Measurements from ENCODE around the gene MYOM3.

The MYOM3 gene

DNA sequence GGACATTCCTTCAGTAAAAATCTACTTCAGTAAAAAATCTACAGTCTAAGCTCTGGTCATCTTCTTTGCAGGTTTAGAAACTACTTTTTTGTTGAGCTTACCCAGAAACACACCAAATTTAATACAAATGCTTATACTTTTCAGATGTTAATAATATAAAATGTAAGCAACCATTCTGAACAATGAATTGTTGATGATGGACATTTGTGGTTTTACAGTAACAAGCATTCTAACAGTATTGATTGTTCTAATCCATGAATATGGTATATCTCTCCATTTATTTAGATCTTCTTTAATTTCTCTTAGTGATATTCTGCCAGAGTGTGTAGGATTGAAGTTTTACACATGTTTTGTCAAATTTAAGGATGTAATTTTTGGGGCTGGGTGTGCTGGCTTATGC, 104.9 kb downstream of the MYOM3 start:
- DNase-seq (ENCODE audit: low read depth), result no peak
- TF ChIP-seq, protein P1, sequence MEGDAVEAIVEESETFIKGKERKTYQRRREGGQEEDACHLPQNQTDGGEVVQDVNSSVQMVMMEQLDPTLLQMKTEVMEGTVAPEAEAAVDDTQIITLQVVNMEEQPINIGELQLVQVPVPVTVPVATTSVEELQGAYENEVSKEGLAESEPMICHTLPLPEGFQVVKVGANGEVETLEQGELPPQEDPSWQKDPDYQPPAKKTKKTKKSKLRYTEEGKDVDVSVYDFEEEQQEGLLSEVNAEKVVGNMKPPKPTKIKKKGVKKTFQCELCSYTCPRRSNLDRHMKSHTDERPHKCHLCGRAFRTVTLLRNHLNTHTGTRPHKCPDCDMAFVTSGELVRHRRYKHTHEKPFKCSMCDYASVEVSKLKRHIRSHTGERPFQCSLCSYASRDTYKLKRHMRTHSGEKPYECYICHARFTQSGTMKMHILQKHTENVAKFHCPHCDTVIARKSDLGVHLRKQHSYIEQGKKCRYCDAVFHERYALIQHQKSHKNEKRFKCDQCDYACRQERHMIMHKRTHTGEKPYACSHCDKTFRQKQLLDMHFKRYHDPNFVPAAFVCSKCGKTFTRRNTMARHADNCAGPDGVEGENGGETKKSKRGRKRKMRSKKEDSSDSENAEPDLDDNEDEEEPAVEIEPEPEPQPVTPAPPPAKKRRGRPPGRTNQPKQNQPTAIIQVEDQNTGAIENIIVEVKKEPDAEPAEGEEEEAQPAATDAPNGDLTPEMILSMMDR (IDR thresholded peaks at IDR 0.05; ENCODE audit: control insufficient read depth, insufficient read depth, low read depth, low read length, missing control alignments), result no peak
- no peak overlapping the region for H3K4me3 ChIP-seq (ENCODE audit: control insufficient read depth, low read depth, low read length)

Data from AG09309 (cell line).